ENCODE results near the gene HOXC6.

Gene HOXC6

GRCh38 chr12:53995378-53996239, 32.6 kb upstream of the HOXC6 start (continued):
- TF ChIP-seq ZNF513 (tag by site-specific recombination; IDR thresholded peaks at IDR 0.05) (no peak), ZNF302 (tag by site-specific recombination; IDR thresholded peaks at IDR 0.05; ENCODE audit: low read depth) (no peak), ZNF843 (tag by site-specific recombination; IDR thresholded peaks at IDR 0.05) (peak; percentile 47), ZNF548 (tag by site-specific recombination; IDR thresholded peaks at IDR 0.05) (no peak), KLF9 (tag by site-specific recombination; IDR thresholded peaks at IDR 0.05; ENCODE audit: low read depth) (peak; percentile 44), ZNF311 (tag by site-specific recombination; IDR thresholded peaks at IDR 0.05; ENCODE audit: borderline replicate concordance) (no peak), ZBTB20 (tag by site-specific recombination; IDR thresholded peaks at IDR 0.05) (peak; percentile 98), ZNF645 (tag by site-specific recombination; IDR thresholded peaks at IDR 0.05) (no peak), YY2 (tag by site-specific recombination; IDR thresholded peaks at IDR 0.05) (no peak), HOXA7 (CRISPR knock-in tag; IDR thresholded peaks at IDR 0.05; ENCODE audit: borderline replicate concordance) (no peak), ZNF16 (tag by site-specific recombination; IDR thresholded peaks at IDR 0.05; ENCODE audit: low read depth) (no peak), ZNF138 (tag by site-specific recombination; IDR thresholded peaks at IDR 0.05; ENCODE audit: borderline replicate concordance) (no peak), ZNF610 (tag by site-specific recombination; IDR thresholded peaks at IDR 0.05; ENCODE audit: borderline replicate concordance) (peak; percentile 92), TCF7L2 (IDR thresholded peaks at IDR 0.05; ENCODE audit: borderline replicate concordance, low read depth, low read length) (no peak), ZFP37 (tag by site-specific recombination; IDR thresholded peaks at IDR 0.05) (peak; percentile 81; the same call in 1 of the 2 replicates), ZNF747 (tag by site-specific recombination; IDR thresholded peaks at IDR 0.05) (no peak), IKZF3 (tag by site-specific recombination; IDR thresholded peaks at IDR 0.05) (peak; percentile 98), ZFHX2 (tag by site-specific recombination; conservative IDR thresholded peaks at IDR 0.05) (peak; percentile 92), GLI2 (tag by site-specific recombination; IDR thresholded peaks at IDR 0.05; ENCODE audit: borderline replicate concordance, low read depth) (no peak), HIC1 (tag by site-specific recombination; IDR thresholded peaks at IDR 0.05) (no peak), ZNF654 (tag by site-specific recombination; IDR thresholded peaks at IDR 0.05; ENCODE audit: low read depth) (no peak), HOXC10 (CRISPR knock-in tag; IDR thresholded peaks at IDR 0.05) (no peak), ZNF19 (tag by site-specific recombination; IDR thresholded peaks at IDR 0.05; ENCODE audit: low read depth) (no peak), ZNF248 (tag by site-specific recombination; IDR thresholded peaks at IDR 0.05) (no peak), WT1 (tag by site-specific recombination; IDR thresholded peaks at IDR 0.05) (peak; percentile 59; the same call in 1 of the 2 replicates), ZNF280D (tag by site-specific recombination; IDR thresholded peaks at IDR 0.05) (no peak), ZNF416 (tag by site-specific recombination; IDR thresholded peaks at IDR 0.05) (no peak)
- TF ChIP-seq, protein P1, sequence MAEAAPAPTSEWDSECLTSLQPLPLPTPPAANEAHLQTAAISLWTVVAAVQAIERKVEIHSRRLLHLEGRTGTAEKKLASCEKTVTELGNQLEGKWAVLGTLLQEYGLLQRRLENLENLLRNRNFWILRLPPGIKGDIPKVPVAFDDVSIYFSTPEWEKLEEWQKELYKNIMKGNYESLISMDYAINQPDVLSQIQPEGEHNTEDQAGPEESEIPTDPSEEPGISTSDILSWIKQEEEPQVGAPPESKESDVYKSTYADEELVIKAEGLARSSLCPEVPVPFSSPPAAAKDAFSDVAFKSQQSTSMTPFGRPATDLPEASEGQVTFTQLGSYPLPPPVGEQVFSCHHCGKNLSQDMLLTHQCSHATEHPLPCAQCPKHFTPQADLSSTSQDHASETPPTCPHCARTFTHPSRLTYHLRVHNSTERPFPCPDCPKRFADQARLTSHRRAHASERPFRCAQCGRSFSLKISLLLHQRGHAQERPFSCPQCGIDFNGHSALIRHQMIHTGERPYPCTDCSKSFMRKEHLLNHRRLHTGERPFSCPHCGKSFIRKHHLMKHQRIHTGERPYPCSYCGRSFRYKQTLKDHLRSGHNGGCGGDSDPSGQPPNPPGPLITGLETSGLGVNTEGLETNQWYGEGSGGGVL (tag by site-specific recombination; IDR thresholded peaks at IDR 0.05), result peak; percentile 95
- TF ChIP-seq, protein P2, sequence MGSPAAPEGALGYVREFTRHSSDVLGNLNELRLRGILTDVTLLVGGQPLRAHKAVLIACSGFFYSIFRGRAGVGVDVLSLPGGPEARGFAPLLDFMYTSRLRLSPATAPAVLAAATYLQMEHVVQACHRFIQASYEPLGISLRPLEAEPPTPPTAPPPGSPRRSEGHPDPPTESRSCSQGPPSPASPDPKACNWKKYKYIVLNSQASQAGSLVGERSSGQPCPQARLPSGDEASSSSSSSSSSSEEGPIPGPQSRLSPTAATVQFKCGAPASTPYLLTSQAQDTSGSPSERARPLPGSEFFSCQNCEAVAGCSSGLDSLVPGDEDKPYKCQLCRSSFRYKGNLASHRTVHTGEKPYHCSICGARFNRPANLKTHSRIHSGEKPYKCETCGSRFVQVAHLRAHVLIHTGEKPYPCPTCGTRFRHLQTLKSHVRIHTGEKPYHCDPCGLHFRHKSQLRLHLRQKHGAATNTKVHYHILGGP (tag by site-specific recombination; IDR thresholded peaks at IDR 0.05), result no peak
